Measurements from ENCODE around the gene ZSCAN2.

- no peak for TF ChIP-seq EZH2 (IDR thresholded peaks at IDR 0.05)
- no peak for TF ChIP-seq POLR2AphosphoS5 (IDR thresholded peaks at IDR 0.05; ENCODE audit: borderline replicate concordance, low read depth, low read length)
- TF ChIP-seq FOXP2 (optimal IDR thresholded peaks at IDR 0.05; ENCODE audit: control extremely low read depth, extremely low read length, insufficient read depth) = no peak
Measured at GRCh38 chr15:84645496-84645895, 44.7 kb downstream of the ZSCAN2 start.
